Ramos (cell line): ENCODE data around the gene DNAJC15.
"Not testable (repeated sequence)": the region's sequence is repeated elsewhere in the genome, so short reads cannot be mapped to it uniquely, and the experiment has no call there.

ENCODE experiments used
- in situ Hi-C: fragments of 300-500 bp; cut with MboI; formaldehyde crosslinking; loops from one replicate; pipeline ENCODE4 v1.14.3; 2022; ENCODE audit warnings: low sequenced_read_pairs; ENCODE audit not compliant: unreplicated experiment

The DNAJC15 gene

GRCh38 chr13:43003010-43003409, 20.4 kb upstream of the DNAJC15 start:
- in situ Hi-C loops = no loop called here

GRCh38 chr13:43003729-43004128, 19.7 kb upstream of the DNAJC15 start:
- in situ Hi-C loops = no loop called here

GRCh38 chr13:43005460-43006236, 17.7 kb upstream of the DNAJC15 start:
- in situ Hi-C loops = no loop called here

- in situ Hi-C loops = no loop called here
Observed at GRCh38 chr13:43006893-43007631, 16.3 kb upstream of the DNAJC15 start.

- in situ Hi-C loops = no loop called here
Observed at GRCh38 chr13:43008596-43008995, 14.8 kb upstream of the DNAJC15 start.

GRCh38 chr13:43009506-43009905, 13.9 kb upstream of the DNAJC15 start:
- in situ Hi-C loops = no loop called here

GRCh38 chr13:43014162-43014561, 9.2 kb upstream of the DNAJC15 start:
- in situ Hi-C loops = no loop called here

GRCh38 chr13:43016226-43016625, 7.2 kb upstream of the DNAJC15 start:
- in situ Hi-C loops = no loop called here

GRCh38 chr13:43019811-43020210, 3.6 kb upstream of the DNAJC15 start:
- in situ Hi-C loops = no loop called here

- in situ Hi-C loops = no loop called here
Observed at GRCh38 chr13:43020794-43021193, 2.6 kb upstream of the DNAJC15 start.

- in situ Hi-C loops = no loop called here
Observed at GRCh38 chr13:43021926-43022670, 1.3 kb upstream of the DNAJC15 start.

GRCh38 chr13:43022934-43023288, 475 bp upstream of the DNAJC15 start:
- in situ Hi-C loops = no loop called here

GRCh38 chr13:43026262-43026661, 2.9 kb downstream of the DNAJC15 start:
- in situ Hi-C loops = no loop called here

GRCh38 chr13:43030548-43030947, 7.2 kb downstream of the DNAJC15 start:
- in situ Hi-C loops = no loop called here

- in situ Hi-C loops = no loop called here
Observed at GRCh38 chr13:43031881-43032280, 8.5 kb downstream of the DNAJC15 start.

GRCh38 chr13:43033038-43033437, 9.7 kb downstream of the DNAJC15 start:
- in situ Hi-C loops = no loop called here

GRCh38 chr13:43036351-43037250, 13.2 kb downstream of the DNAJC15 start:
- in situ Hi-C loops = no loop called here

GRCh38 chr13:43039966-43040365, 16.6 kb downstream of the DNAJC15 start:
- in situ Hi-C loops = no loop called here

- in situ Hi-C loops = not testable (repeated sequence)
Observed at GRCh38 chr13:43040581-43041368, 17.4 kb downstream of the DNAJC15 start.
